ENCODE results near the gene TMEM164.

DNA sequence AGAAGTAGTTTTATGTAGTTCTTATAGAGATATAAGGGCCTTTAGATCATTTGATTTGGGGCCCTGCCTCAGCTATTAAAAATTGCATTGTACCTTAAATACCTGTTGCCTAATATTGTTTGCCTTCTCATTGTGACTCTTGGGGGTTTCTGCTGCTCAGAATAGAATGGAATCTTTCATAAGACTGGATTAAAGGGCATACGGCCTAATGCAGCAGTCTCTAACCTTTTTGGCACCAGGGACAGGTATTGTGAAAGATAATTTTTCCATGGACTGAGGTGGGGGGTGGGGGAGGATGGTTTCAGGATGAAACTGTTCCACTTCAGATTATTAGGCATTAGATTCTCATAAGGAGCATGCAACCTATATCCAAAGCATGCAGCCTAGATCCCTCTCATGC, 46.2 kb downstream of the TMEM164 start:
- TF ChIP-seq EZH2 (IDR thresholded peaks at IDR 0.05; ENCODE audit: low read length, missing control alignments) = no peak
- TF ChIP-seq, protein P1, sequence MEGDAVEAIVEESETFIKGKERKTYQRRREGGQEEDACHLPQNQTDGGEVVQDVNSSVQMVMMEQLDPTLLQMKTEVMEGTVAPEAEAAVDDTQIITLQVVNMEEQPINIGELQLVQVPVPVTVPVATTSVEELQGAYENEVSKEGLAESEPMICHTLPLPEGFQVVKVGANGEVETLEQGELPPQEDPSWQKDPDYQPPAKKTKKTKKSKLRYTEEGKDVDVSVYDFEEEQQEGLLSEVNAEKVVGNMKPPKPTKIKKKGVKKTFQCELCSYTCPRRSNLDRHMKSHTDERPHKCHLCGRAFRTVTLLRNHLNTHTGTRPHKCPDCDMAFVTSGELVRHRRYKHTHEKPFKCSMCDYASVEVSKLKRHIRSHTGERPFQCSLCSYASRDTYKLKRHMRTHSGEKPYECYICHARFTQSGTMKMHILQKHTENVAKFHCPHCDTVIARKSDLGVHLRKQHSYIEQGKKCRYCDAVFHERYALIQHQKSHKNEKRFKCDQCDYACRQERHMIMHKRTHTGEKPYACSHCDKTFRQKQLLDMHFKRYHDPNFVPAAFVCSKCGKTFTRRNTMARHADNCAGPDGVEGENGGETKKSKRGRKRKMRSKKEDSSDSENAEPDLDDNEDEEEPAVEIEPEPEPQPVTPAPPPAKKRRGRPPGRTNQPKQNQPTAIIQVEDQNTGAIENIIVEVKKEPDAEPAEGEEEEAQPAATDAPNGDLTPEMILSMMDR (conservative IDR thresholded peaks at IDR 0.05 in 1 of 2, IDR thresholded peaks at IDR 0.05 in 1 of 2; ENCODE audit: low read depth in 1 of 2, low read length in 2 of 2) = no peak
